Esophagus (tissue), 2 donors: ENCODE data around the gene GPX3. TPM values are rescaled to one million over a fixed set of nuclear protein-coding genes. Genes with fewer than 3 reads are reported as not detected.

Source experiments
- H3K27ac ChIP-seq, 2 donors: one replicate each; pipeline ENCODE4 v1.5.1; 2013; ENCODE audit warnings: low read depth in 2 of 2, mild to moderate bottlenecking in 2 of 2, inconsistent platforms in 1 of 2, low read length in 1 of 2, moderate library complexity in 1 of 2
- H3K27me3 ChIP-seq, 2 donors: one replicate each; pipeline ENCODE4 v1.6.1; 2013; ENCODE audit warnings: low read length in 2 of 2, control low read depth in 1 of 2, mild to moderate bottlenecking in 1 of 2; ENCODE audit not compliant: insufficient read depth in 2 of 2, control insufficient read depth in 1 of 2
- H3K36me3 ChIP-seq, 2 donors: one replicate each; pipeline ENCODE4 v1.6.1; 2013; ENCODE audit warnings: low read length in 1 of 2; ENCODE audit not compliant: control insufficient read depth in 2 of 2, insufficient read depth in 2 of 2
- H3K4me1 ChIP-seq, 2 donors: one replicate each; pipeline ENCODE4 v1.6.1; 2013; ENCODE audit warnings: low read length in 1 of 2; ENCODE audit not compliant: control insufficient read depth in 2 of 2, insufficient read depth in 2 of 2
- H3K4me3 ChIP-seq, 2 donors: one replicate each; pipeline ENCODE4 v1.5.1; 2013; ENCODE audit warnings: low read length in 2 of 2, mild to moderate bottlenecking in 2 of 2, low read depth in 1 of 2, moderate library complexity in 1 of 2
- H3K9me3 ChIP-seq, 2 donors: one replicate each; pipeline ENCODE4 v1.6.1; 2013; ENCODE audit warnings: mild to moderate bottlenecking in 2 of 2, low read depth in 1 of 2, low read length in 1 of 2, moderate library complexity in 1 of 2; ENCODE audit not compliant: control insufficient read depth in 2 of 2, insufficient read depth in 1 of 2
- WGBS, 2 donors: extraction: QIAGEN DNeasy Blood & Tissue Kit; methylation state at CpG; one replicate each; pipeline ENCODE4 v1.1.7; 2013; 5-methylcytosine and 5-hydroxymethylcytosine counted together
- polyA plus RNA-seq, 2 donors: library from polyadenylated mRNA; stranded (reverse); fragments of 200-250 nt; gene quantifications; one replicate each; pipeline ENCODE4 v1.2.3, GENCODE V29; 2013
- donor health status: healthy with polysubstance abuse.
- donor health status: Bipolar disorder and iron deficiency.

GPX3 gene
- polyA plus RNA-seq, 2 donors, result 143 to 277 TPM

DNA sequence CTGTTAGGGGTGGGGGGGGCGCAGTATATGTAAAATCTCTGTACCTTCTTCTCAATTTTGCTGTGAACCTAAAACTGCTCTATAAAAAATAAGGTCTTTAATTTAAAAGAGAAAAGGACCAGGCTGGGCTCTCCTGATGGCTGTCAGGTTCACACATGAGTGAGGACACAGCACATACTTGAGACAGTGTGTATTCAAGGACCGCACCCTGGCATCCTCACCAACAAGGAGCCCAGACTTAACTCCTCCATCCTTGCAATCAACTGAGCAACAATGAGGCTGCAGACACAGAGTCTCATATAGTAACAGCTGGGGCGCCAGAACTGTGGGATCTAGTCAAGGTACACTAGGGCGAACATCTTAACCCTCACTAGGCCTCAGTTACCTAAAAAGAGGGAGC, 50.6 kb downstream of the GPX3 start:
- Histone ChIP-seq H3K4me1 (peaks cover 12 to 27% of the 10 kb centered on the region in 2 donors), H3K4me3 (no peak overlapping the region)
- 94 to 95% methylated on average over 4 of the region's 4 CpGs for WGBS, 2 donors

DNA sequence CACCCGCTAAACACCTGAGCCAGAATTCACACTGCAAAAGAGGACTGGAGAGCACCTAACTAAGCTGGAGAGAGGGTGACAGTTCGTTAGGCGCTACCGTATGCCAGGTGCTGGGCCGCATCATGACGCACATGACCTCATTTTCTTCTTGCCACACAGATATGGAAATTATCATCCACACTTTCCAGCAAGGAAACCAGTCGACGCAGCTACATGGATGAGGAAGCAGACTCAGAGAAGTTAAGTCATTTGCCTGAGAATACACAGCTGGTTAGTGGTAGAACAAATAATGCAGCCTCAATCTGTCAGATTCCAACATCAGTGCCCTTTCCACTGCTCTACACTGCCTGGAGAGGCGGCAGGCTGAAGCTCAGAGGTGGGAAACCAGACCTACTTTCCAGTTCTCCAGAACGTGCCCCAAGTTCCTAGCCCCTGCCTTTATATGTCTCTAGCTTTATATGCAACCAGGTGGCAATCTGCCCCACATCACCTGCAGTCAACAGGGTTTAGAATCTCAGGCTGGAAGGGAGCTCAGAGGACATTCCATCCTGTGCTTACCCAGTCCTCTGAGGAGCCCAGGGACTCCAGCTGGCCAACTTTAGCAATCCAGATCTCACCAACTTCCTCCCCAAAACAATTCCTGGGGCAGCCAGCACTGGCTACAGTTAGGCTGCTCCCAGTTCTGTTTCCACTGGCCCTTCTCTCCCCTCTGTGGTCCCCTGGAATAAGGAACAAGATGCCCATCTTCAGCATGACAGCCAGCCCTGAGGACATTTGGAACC, 51.6 kb downstream of the GPX3 start:
- H3K36me3 ChIP-seq, result peaks cover 3 to 14% of the 10 kb centered on the region in 2 donors
- 92 to 93% methylated on average over 10 of the region's 10 CpGs for WGBS, 2 donors

More for the DNA sequence above, 50.6 kb downstream of the GPX3 start:
- Histone ChIP-seq H3K9me3 (no peaks in the 10 kb centered on the region), H3K27ac (no peak overlapping the region), H3K36me3 (peaks cover 6 to 14% of the 10 kb centered on the region in 2 donors), H3K27me3 (no peaks in the 10 kb centered on the region)

GRCh38 chr5:151072630-151073025, 52.2 kb downstream of the GPX3 start:
- Histone ChIP-seq H3K27ac (peak overlapping the region in 1 of 2 donors; percentile 62), H3K36me3 (peaks cover 0 to 12% of the 10 kb centered on the region in 2 donors), H3K9me3 (no peaks in the 10 kb centered on the region), H3K27me3 (no peaks in the 10 kb centered on the region), H3K4me1 (peaks cover 16 to 34% of the 10 kb centered on the region in 2 donors), H3K4me3 (no peak overlapping the region)
- 64 to 69% methylated on average over 5 of the region's 5 CpGs for WGBS, 2 donors

More for the DNA sequence above, 51.6 kb downstream of the GPX3 start:
- Histone ChIP-seq H3K27ac (peak overlapping the region; percentile 62 to 67), H3K27me3 (no peaks in the 10 kb centered on the region), H3K4me1 (peaks cover 16 to 33% of the 10 kb centered on the region in 2 donors), H3K9me3 (no peaks in the 10 kb centered on the region), H3K4me3 (no peak overlapping the region)

GRCh38 chr5:151073280-151073679, 52.9 kb downstream of the GPX3 start:
- Histone ChIP-seq H3K9me3 (no peaks in the 10 kb centered on the region), H3K4me3 (no peak overlapping the region), H3K27ac (no peak overlapping the region), H3K27me3 (no peaks in the 10 kb centered on the region), H3K4me1 (peaks cover 16 to 34% of the 10 kb centered on the region in 2 donors), H3K36me3 (peaks cover 0 to 9% of the 10 kb centered on the region in 2 donors)
- WGBS, 2 donors, result 96 to 97% methylated on average over 2 of the region's 2 CpGs

DNA sequence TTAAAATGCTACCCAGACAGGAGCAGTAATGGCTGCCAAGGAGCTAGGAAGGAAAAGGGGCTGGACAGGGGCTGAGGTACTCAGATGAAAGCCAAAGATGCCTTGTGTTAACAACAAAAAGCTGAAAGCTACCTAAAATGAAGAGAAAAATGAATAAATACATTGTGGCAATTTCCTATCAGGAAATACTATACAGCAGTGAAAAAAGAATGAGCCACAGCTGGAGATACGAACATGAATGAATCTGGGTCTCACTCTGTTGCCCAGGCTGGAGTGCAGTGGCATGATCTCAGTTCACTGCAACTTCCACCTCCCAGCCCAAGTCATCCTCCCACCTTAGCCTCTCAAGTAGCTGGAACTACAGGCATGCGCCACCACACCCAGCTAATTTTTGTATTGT, 54.2 kb downstream of the GPX3 start:
- Histone ChIP-seq H3K4me3 (no peak overlapping the region), H3K9me3 (no peaks in the 10 kb centered on the region), H3K27ac (peak overlapping the region; percentile 49 to 77), H3K36me3 (peaks cover 0 to 7% of the 10 kb centered on the region in 2 donors), H3K4me1 (peaks cover 19 to 26% of the 10 kb centered on the region in 2 donors), H3K27me3 (no peaks in the 10 kb centered on the region)
- 95% methylated on average over 2 of the region's 2 CpGs for WGBS, 2 donors

- 57 to 61% methylated on average over 5 of the region's 5 CpGs for WGBS, 2 donors
- H3K4me1 ChIP-seq, result peaks cover 16 to 20% of the 10 kb centered on the region in 2 donors
- peak overlapping the region; percentile 63 to 94 for H3K27ac ChIP-seq
- no peaks in the 10 kb centered on the region for H3K27me3 ChIP-seq
- H3K36me3 ChIP-seq, result peaks cover 0 to 7% of the 10 kb centered on the region in 2 donors
- H3K9me3 ChIP-seq, result no peaks in the 10 kb centered on the region
- H3K4me3 ChIP-seq, result peak overlapping the region; percentile 20 to 26
Observed at GRCh38 chr5:151075698-151076331, 55.4 kb downstream of the GPX3 start.

- peak overlapping the region; percentile 63 to 94 for H3K27ac ChIP-seq
Observed at GRCh38 chr5:151076616-151077015, 56.2 kb downstream of the GPX3 start.

DNA sequence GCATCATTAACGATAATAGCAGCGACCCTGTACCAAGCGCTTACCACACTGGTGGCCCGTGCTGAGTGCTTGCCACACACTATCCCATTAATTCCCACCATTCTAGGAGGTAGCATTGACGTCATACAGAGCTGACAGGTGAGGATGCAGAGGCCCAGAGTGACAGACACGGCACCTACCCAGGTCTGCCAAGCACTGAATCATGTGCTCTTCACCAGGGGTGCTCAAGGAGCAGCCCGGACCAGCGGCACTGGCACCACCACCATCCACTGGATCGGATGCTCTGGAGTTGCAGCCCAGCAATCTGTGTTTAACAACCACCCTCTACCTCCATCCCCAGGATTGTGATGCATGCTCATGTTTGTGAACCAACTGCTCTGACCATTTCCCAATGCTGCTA, 57.0 kb downstream of the GPX3 start:
- Histone ChIP-seq H3K4me1 (peaks cover 12 to 16% of the 10 kb centered on the region in 2 donors), H3K4me3 (peak overlapping the region; percentile 17 to 26), H3K27ac (no peak overlapping the region), H3K27me3 (no peaks in the 10 kb centered on the region), H3K9me3 (no peaks in the 10 kb centered on the region), H3K36me3 (peaks cover 0 to 3% of the 10 kb centered on the region in 2 donors)
- WGBS, 2 donors, result 93 to 94% methylated on average over 9 of the region's 9 CpGs

More at GRCh38 chr5:151076616-151077015, 56.2 kb downstream of the GPX3 start:
- no peaks in the 10 kb centered on the region for H3K27me3 ChIP-seq
- peaks cover 0 to 5% of the 10 kb centered on the region in 2 donors for H3K36me3 ChIP-seq
- H3K9me3 ChIP-seq, result no peaks in the 10 kb centered on the region
- H3K4me1 ChIP-seq, result peaks cover 16 to 18% of the 10 kb centered on the region in 2 donors
- H3K4me3 ChIP-seq, result peak overlapping the region; percentile 14 to 26
- WGBS, 2 donors, result 90 to 91% methylated on average over 6 of the region's 6 CpGs

GRCh38 chr5:151077967-151078366, 57.6 kb downstream of the GPX3 start:
- H3K27me3 ChIP-seq, result no peaks in the 10 kb centered on the region
- peaks cover 12 to 16% of the 10 kb centered on the region in 2 donors for H3K4me1 ChIP-seq
- peak overlapping the region in 1 of 2 donors; percentile 42 for H3K4me3 ChIP-seq
- H3K27ac ChIP-seq, result no peak overlapping the region
- H3K9me3 ChIP-seq, result no peaks in the 10 kb centered on the region
- H3K36me3 ChIP-seq, result peaks cover 0 to 3% of the 10 kb centered on the region in 2 donors
- 81 to 86% methylated on average over 3 of the region's 3 CpGs for WGBS, 2 donors
